GM19438 (cell line): ENCODE results near the gene METRNL.
"Not testable (repeated sequence)": the region's sequence is repeated elsewhere in the genome, so short reads cannot be mapped to it uniquely, and the experiment has no call there.

Experiments
- ATAC-seq: cut with Tn5 transposase; IDR thresholded peaks from one replicate; pipeline ENCODE4 v1.9.1; 2021; ENCODE audit warnings: low read depth; ENCODE audit not compliant: unreplicated experiment

The METRNL gene

GRCh38 chr17:83051396-83052240, 27.8 kb upstream of the METRNL start:
- peak; percentile 84 for ATAC-seq

GRCh38 chr17:83052241-83052564, 27.2 kb upstream of the METRNL start:
- no peak for ATAC-seq

- no peak for ATAC-seq
Observed at GRCh38 chr17:83053021-83053681, 26.3 kb upstream of the METRNL start.

GRCh38 chr17:83053739-83054451, 25.5 kb upstream of the METRNL start:
- no peak for ATAC-seq

- ATAC-seq: no peak
Observed at GRCh38 chr17:83054518-83055125, 24.8 kb upstream of the METRNL start.

GRCh38 chr17:83055176-83055575, 24.2 kb upstream of the METRNL start:
- not testable (repeated sequence) for ATAC-seq

- ATAC-seq: no peak
Observed at GRCh38 chr17:83055911-83056582, 23.4 kb upstream of the METRNL start.

GRCh38 chr17:83056583-83057396, 22.6 kb upstream of the METRNL start:
- ATAC-seq: no peak

GRCh38 chr17:83057397-83057761, 22.0 kb upstream of the METRNL start:
- no peak for ATAC-seq

- no peak for ATAC-seq
Observed at GRCh38 chr17:83057793-83058265, 21.6 kb upstream of the METRNL start.

- ATAC-seq: no peak
Observed at GRCh38 chr17:83058266-83058798, 21.1 kb upstream of the METRNL start.

- no peak for ATAC-seq
Observed at GRCh38 chr17:83061586-83061985, 17.8 kb upstream of the METRNL start.

- ATAC-seq: no peak
Observed at GRCh38 chr17:83062011-83062817, 17.2 kb upstream of the METRNL start.

- ATAC-seq: no peak
Observed at GRCh38 chr17:83062818-83063671, 16.4 kb upstream of the METRNL start.

GRCh38 chr17:83064021-83064731, 15.2 kb upstream of the METRNL start:
- no peak for ATAC-seq

GRCh38 chr17:83064732-83065659, 14.4 kb upstream of the METRNL start:
- no peak for ATAC-seq
